GM12875 (cell line): ENCODE data around the gene SNRPE.

Experiments used
- H3K4me3 ChIP-seq: one replicate; pipeline ENCODE4 v1.5.1; 2011; ENCODE audit warnings: low read depth, low read length, control low read depth
- TF ChIP-seq, protein P1 (sequence below): IDR thresholded peaks from 2 replicates; pipeline ENCODE4 v1.5.1; 2011; ENCODE audit warnings: low read depth, mild to moderate bottlenecking, control low read depth, inconsistent platforms, low read length, moderate library complexity, borderline replicate concordance; ENCODE audit not compliant: insufficient read depth

Gene SNRPE

GRCh38 chr1:203858975-203859374 is 2.4 kb upstream of the SNRPE start:
- H3K4me3 ChIP-seq = no peak overlapping the region
- TF ChIP-seq, protein P1, sequence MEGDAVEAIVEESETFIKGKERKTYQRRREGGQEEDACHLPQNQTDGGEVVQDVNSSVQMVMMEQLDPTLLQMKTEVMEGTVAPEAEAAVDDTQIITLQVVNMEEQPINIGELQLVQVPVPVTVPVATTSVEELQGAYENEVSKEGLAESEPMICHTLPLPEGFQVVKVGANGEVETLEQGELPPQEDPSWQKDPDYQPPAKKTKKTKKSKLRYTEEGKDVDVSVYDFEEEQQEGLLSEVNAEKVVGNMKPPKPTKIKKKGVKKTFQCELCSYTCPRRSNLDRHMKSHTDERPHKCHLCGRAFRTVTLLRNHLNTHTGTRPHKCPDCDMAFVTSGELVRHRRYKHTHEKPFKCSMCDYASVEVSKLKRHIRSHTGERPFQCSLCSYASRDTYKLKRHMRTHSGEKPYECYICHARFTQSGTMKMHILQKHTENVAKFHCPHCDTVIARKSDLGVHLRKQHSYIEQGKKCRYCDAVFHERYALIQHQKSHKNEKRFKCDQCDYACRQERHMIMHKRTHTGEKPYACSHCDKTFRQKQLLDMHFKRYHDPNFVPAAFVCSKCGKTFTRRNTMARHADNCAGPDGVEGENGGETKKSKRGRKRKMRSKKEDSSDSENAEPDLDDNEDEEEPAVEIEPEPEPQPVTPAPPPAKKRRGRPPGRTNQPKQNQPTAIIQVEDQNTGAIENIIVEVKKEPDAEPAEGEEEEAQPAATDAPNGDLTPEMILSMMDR = no peak

DNA sequence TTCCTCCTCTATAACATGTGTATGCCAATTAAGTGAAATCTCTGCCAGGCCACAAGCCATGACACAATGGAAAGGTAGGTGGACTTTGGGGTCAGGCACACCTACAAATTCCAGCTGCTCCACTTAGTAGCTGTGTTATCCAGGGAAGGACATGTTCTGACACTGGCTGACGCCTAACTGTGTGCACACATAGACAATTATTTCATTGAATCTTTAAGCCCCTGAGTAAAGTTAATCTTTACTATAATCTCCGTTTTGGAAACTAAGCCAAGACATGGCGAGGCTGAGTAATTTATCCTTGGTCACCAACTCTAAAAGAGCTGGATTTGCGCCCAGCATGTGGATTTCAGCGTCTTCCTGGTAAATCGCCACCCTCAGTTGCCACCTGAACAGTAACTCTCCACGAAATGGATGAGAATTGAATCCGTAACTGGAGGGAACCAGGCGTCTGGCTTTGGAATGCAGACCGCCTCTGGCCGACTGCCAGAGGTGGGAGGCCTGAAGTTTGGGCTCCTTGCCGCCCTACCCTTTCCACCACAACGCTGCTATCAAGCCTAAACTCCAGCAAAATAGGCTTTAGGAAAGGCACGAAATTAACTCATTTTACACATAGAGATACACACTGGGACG is 888 bp upstream of the SNRPE start:
- no peak overlapping the region for H3K4me3 ChIP-seq
- TF ChIP-seq, protein P1 = no peak

DNA sequence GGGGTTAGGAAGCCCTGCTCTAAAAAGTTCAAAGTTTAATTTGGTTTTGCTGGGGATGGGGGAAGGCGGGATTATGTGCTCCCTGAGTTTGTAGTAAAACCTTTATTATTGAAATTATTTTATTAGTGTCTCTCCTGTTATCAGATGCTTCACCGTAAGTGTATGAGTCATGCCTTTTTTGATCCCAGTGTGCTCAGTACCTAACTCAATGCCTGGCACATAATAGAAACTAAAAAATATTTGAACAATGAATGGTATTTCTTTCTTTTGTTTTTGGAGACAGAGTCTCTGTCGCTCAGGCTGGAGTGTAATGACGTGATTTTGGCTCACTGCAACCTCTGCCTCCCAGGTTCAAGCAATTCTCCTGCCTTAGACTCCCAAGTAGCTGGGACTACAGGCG is 6.4 kb downstream of the SNRPE start:
- H3K4me3 ChIP-seq = no peak overlapping the region
- TF ChIP-seq, protein P1 = no peak

- no peak overlapping the region for H3K4me3 ChIP-seq
- TF ChIP-seq, protein P1 = no peak
These were observed 8.8 kb downstream of the SNRPE start for GRCh38 chr1:203870245-203870644.

GRCh38 chr1:203871114-203871880 is 9.9 kb downstream of the SNRPE start:
- TF ChIP-seq, protein P1 = peak; percentile 53
- H3K4me3 ChIP-seq = no peak overlapping the region

DNA sequence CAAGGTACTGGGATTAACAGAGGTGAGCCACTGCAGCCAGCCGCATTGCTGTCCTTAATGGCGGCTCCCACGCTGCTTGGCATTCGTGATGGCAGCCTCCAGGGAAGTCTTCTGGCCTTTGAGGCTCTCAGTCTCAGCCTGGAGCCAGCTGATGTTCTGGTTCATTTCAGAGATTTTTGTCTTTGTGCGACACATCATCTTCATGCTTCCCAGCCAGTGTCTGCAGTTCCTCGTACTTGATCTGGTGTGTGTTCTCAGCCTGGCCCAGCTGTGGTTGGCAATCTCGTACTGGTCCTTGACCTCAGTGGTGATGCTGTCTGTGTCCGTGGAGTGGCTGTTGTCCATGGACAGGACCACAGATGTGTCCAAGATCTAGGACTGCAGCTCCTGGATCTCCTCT is 11.7 kb downstream of the SNRPE start:
- no peak overlapping the region for H3K4me3 ChIP-seq
- TF ChIP-seq, protein P1 = no peak

GRCh38 chr1:203878422-203878821 is 17.0 kb downstream of the SNRPE start:
- no peak overlapping the region for H3K4me3 ChIP-seq
- TF ChIP-seq, protein P1 = no peak
